Memory B cell (primary cell): ENCODE data around the gene USP32.
"Not testable (repeated sequence)": the region's sequence is repeated elsewhere in the genome, so short reads cannot be mapped to it uniquely, and the experiment has no call there.

Experiments
- ATAC-seq: fragments of 150-1000 bp; cut with Tn5 transposase; 2 replicates; pipeline ENCODE4 v1.10.0; 2021; ENCODE audit warnings: low read depth, mild to moderate bottlenecking, moderate library complexity
- DNase-seq, 2 donors: peaks; one replicate each; pipeline ENCODE4 v3.0.0; 2022; ENCODE audit warnings: low spot score in 2 of 2
- H3K27ac Mint-ChIP-seq: one replicate; pipeline ENCODE4 v1.8.0; 2022; ENCODE audit warnings: mild to moderate bottlenecking, moderate library complexity, mixed read lengths
- H3K27me3 Mint-ChIP-seq: one replicate; pipeline ENCODE4 v1.8.0; 2022; ENCODE audit warnings: mixed read lengths
- H3K36me3 Mint-ChIP-seq: one replicate; pipeline ENCODE4 v1.8.0; 2022; ENCODE audit warnings: mild to moderate bottlenecking, mixed read lengths
- H3K4me1 Mint-ChIP-seq: one replicate; pipeline ENCODE4 v1.8.0; 2022; ENCODE audit warnings: mixed read lengths
- H3K4me3 Mint-ChIP-seq: one replicate; pipeline ENCODE4 v1.8.0; 2022; ENCODE audit warnings: mild to moderate bottlenecking, moderate library complexity, mixed read lengths
- H3K9me3 Mint-ChIP-seq: one replicate; pipeline ENCODE4 v1.8.0; 2022; ENCODE audit warnings: mixed read lengths

USP32 gene

GRCh38 chr17:60392845-60393702, 1.1 kb upstream of the USP32 start:
- no peak for ATAC-seq
- no peak for DNase-seq
- Mint-ChIP-seq H3K4me1 (peaks cover 44% of the 10 kb centered on the region), H3K27ac (peak overlapping the region; percentile 96), H3K9me3 (no peaks in the 10 kb centered on the region), H3K4me3 (peak overlapping the region; percentile 96), H3K36me3 (no peaks in the 10 kb centered on the region), H3K27me3 (no peaks in the 10 kb centered on the region)

GRCh38 chr17:60391471-60392041, 377 bp downstream of the USP32 start:
- Mint-ChIP-seq H3K27me3 (no peaks in the 10 kb centered on the region), H3K27ac (peak overlapping the region; percentile 96), H3K9me3 (no peaks in the 10 kb centered on the region), H3K36me3 (no peaks in the 10 kb centered on the region), H3K4me3 (peak overlapping the region; percentile 96), H3K4me1 (peaks cover 43% of the 10 kb centered on the region)
- ATAC-seq (peak; percentile 24), DNase-seq (no peak)

GRCh38 chr17:60390925-60391470, 935 bp downstream of the USP32 start:
- peak in 1 of 2 donors; percentile 12 for DNase-seq

GRCh38 chr17:60390186-60390585, 1.7 kb downstream of the USP32 start:
- peak overlapping the region; percentile 96 for H3K4me3 Mint-ChIP-seq
- H3K27me3 Mint-ChIP-seq, result no peaks in the 10 kb centered on the region
- H3K9me3 Mint-ChIP-seq, result no peaks in the 10 kb centered on the region
- peaks cover under 1% of the 10 kb centered on the region for H3K36me3 Mint-ChIP-seq
- no peak for DNase-seq
- ATAC-seq, result no peak
- H3K4me1 Mint-ChIP-seq, result peaks cover 43% of the 10 kb centered on the region
- H3K27ac Mint-ChIP-seq, result no peak overlapping the region

More at GRCh38 chr17:60390925-60391470, 935 bp downstream of the USP32 start:
- H3K27me3 Mint-ChIP-seq, result no peaks in the 10 kb centered on the region
- peak overlapping the region; percentile 96 for H3K27ac Mint-ChIP-seq
- H3K36me3 Mint-ChIP-seq, result no peaks in the 10 kb centered on the region
- peaks cover 41% of the 10 kb centered on the region for H3K4me1 Mint-ChIP-seq
- H3K4me3 Mint-ChIP-seq, result peak overlapping the region; percentile 96
- H3K9me3 Mint-ChIP-seq, result no peaks in the 10 kb centered on the region
- no peak for ATAC-seq

GRCh38 chr17:60388742-60389141, 3.2 kb downstream of the USP32 start:
- Mint-ChIP-seq H3K4me3 (no peak overlapping the region), H3K27me3 (no peaks in the 10 kb centered on the region), H3K4me1 (peaks cover 46% of the 10 kb centered on the region), H3K9me3 (no peaks in the 10 kb centered on the region), H3K36me3 (peaks cover 3% of the 10 kb centered on the region), H3K27ac (no peak overlapping the region)
- DNase-seq (no peak), ATAC-seq (no peak)

- H3K36me3 Mint-ChIP-seq, result peaks cover 5% of the 10 kb centered on the region
- no peaks in the 10 kb centered on the region for H3K27me3 Mint-ChIP-seq
- peaks cover 45% of the 10 kb centered on the region for H3K4me1 Mint-ChIP-seq
Observed at GRCh38 chr17:60387666-60388065, 4.3 kb downstream of the USP32 start.

GRCh38 chr17:60386147-60387058, 5.5 kb downstream of the USP32 start:
- ATAC-seq (no peak), DNase-seq (no peak)
- no peaks in the 10 kb centered on the region for H3K27me3 Mint-ChIP-seq
- peaks cover 41% of the 10 kb centered on the region for H3K4me1 Mint-ChIP-seq
- H3K9me3 Mint-ChIP-seq, result no peaks in the 10 kb centered on the region
- H3K36me3 Mint-ChIP-seq, result peaks cover 10% of the 10 kb centered on the region
- H3K27ac Mint-ChIP-seq, result no peak overlapping the region
- H3K4me3 Mint-ChIP-seq, result no peak overlapping the region

More at GRCh38 chr17:60387666-60388065, 4.3 kb downstream of the USP32 start:
- Mint-ChIP-seq H3K27ac (no peak overlapping the region), H3K9me3 (no peaks in the 10 kb centered on the region), H3K4me3 (no peak overlapping the region)
- ATAC-seq (no peak), DNase-seq (no peak)

- H3K9me3 Mint-ChIP-seq, H3K27ac Mint-ChIP-seq, ATAC-seq, H3K4me3 Mint-ChIP-seq, H3K27me3 Mint-ChIP-seq, DNase-seq: not testable (repeated sequence)
- Mint-ChIP-seq H3K4me1 (peaks cover 28% of the 10 kb centered on the region), H3K36me3 (peaks cover 11% of the 10 kb centered on the region)
Observed at GRCh38 chr17:60384921-60385320, 7.0 kb downstream of the USP32 start.

- DNase-seq (no peak), ATAC-seq (no peak)
- H3K36me3 Mint-ChIP-seq, result peaks cover 11% of the 10 kb centered on the region
- peaks cover 23% of the 10 kb centered on the region for H3K4me1 Mint-ChIP-seq
- H3K27ac Mint-ChIP-seq, result no peak overlapping the region
- no peaks in the 10 kb centered on the region for H3K27me3 Mint-ChIP-seq
- H3K4me3 Mint-ChIP-seq, result no peak overlapping the region
- no peaks in the 10 kb centered on the region for H3K9me3 Mint-ChIP-seq
Observed at GRCh38 chr17:60383379-60383778, 8.6 kb downstream of the USP32 start.

- ATAC-seq, result no peak
- no peak overlapping the region for H3K4me3 Mint-ChIP-seq
- peaks cover 13% of the 10 kb centered on the region for H3K36me3 Mint-ChIP-seq
- no peak overlapping the region for H3K27ac Mint-ChIP-seq
- no peaks in the 10 kb centered on the region for H3K27me3 Mint-ChIP-seq
- peaks cover 20% of the 10 kb centered on the region for H3K4me1 Mint-ChIP-seq
- H3K9me3 Mint-ChIP-seq, result no peaks in the 10 kb centered on the region
- DNase-seq, result no peak
Observed at GRCh38 chr17:60381958-60382357, 10.0 kb downstream of the USP32 start.

GRCh38 chr17:60379461-60379860, 12.5 kb downstream of the USP32 start:
- not testable (repeated sequence) for H3K9me3 Mint-ChIP-seq, H3K27ac Mint-ChIP-seq, DNase-seq, H3K27me3 Mint-ChIP-seq, H3K4me1 Mint-ChIP-seq, ATAC-seq, H3K4me3 Mint-ChIP-seq
- H3K36me3 Mint-ChIP-seq, result peaks cover 11% of the 10 kb centered on the region

- not testable (repeated sequence) for H3K4me3 Mint-ChIP-seq, DNase-seq
Observed at GRCh38 chr17:60378187-60378586, 13.7 kb downstream of the USP32 start.

GRCh38 chr17:60372790-60373483, 19.0 kb downstream of the USP32 start:
- no peak overlapping the region for H3K27ac Mint-ChIP-seq
- H3K4me3 Mint-ChIP-seq, result no peak overlapping the region
- H3K9me3 Mint-ChIP-seq, result no peaks in the 10 kb centered on the region
- H3K36me3 Mint-ChIP-seq, result peaks cover 5% of the 10 kb centered on the region
- DNase-seq, result no peak
- no peak for ATAC-seq
- H3K27me3 Mint-ChIP-seq, result no peaks in the 10 kb centered on the region
- H3K4me1 Mint-ChIP-seq, result peaks cover 8% of the 10 kb centered on the region

More at GRCh38 chr17:60378187-60378586, 13.7 kb downstream of the USP32 start:
- H3K27me3 Mint-ChIP-seq, H3K4me1 Mint-ChIP-seq, ATAC-seq, H3K27ac Mint-ChIP-seq, H3K9me3 Mint-ChIP-seq: not testable (repeated sequence)
- H3K36me3 Mint-ChIP-seq, result peaks cover 11% of the 10 kb centered on the region
